NCI-H1694 treated with DMSO at 0.1 percent for 48 hours (cell line): Measurements from ENCODE around the gene MAN1C1.
"Not testable (repeated sequence)": the region's sequence is repeated elsewhere in the genome, so short reads cannot be mapped to it uniquely, and the experiment has no call there.

Experiments used
- DNase-seq: peaks from one replicate; lab custom pipeline; 2025; lab: John Stamatoyannopoulos, UW

Gene MAN1C1

DNA sequence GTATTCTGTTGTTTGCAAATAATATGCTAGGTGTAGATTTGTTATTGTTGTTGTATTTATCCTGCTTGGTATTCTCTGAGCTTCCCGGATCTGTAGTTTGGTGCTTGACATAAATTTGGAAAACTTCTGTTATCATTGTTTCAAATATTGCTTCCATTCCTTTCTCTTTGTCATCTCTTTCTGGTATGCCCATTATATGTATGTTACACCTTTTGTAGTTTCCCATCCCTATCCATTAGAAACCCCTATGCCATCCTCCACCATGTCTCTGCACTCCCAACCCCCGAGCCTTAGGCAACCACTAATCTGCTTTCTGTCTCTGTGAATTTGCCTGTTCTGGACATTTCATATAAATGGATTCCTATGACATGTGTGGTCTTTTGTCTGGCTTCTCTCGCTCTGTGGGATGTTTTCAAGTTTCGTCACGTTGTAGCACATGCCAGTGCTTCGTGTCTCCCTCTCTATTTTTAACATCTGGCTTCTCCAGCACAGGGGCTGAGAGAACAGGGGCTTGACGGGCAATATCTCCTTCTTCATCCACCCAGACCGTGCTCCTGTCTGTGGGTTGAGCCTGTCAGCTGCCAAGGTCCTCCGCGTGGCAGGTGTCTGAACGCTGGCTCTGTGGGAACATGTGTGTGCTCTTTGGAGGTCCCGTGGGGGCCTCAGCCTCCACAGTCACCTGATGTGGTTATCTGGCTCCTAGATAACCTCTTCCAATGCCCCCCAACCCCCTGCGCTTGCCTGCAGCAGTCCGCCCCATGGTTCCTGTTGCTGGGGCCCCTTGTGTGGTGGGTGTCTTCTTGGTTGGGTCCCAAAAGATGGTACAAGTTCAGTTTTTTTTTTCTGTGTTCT is 32.8 kb upstream of the MAN1C1 start:
- DNase-seq: no peak

DNA sequence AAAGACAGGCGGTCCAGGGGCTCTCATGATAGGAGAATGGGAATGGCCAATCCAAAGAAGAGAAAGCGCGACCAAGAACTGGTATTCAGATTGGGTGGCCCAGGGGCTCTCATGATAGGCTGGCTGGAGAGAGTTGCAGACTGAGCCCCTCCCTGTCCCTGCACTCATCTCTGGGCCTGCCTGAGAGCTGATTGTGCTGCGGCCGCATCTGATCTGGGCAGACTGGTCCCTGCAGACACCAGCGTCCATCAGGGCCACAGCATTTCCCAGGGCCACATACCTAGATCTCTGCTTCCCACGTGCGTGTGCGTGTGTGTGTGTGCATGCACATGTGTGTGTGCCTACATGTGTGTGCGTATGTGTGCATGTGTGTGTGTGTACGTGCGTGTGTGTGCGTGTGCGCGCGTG is 30.4 kb upstream of the MAN1C1 start:
- DNase-seq: no peak

GRCh38 chr1:25587290-25587689 is 29.3 kb upstream of the MAN1C1 start:
- no peak for DNase-seq

DNA sequence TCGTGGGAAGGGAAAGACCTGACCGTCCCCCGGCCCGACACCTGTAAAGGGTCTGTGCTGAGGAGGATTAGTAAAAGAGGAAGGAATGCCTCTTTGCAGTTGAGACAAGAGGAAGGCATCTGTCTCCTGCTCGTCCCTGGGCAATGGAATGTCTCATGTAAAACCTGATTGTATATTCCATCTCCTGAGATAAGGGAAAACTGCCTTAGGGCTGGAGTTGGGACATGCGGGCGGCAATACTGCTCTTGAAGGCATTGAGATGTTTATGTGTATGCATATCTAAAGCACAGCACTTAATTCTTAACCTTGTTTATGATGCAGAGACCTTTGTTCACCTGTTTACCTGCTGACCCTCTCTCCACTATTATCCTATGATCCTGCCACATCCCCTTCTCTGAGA is 28.4 kb upstream of the MAN1C1 start:
- not testable (repeated sequence) for DNase-seq

- not testable (repeated sequence) for DNase-seq
These were observed 27.8 kb upstream of the MAN1C1 start for GRCh38 chr1:25588786-25589185.

GRCh38 chr1:25590096-25590824 is 26.3 kb upstream of the MAN1C1 start:
- DNase-seq: no peak

DNA sequence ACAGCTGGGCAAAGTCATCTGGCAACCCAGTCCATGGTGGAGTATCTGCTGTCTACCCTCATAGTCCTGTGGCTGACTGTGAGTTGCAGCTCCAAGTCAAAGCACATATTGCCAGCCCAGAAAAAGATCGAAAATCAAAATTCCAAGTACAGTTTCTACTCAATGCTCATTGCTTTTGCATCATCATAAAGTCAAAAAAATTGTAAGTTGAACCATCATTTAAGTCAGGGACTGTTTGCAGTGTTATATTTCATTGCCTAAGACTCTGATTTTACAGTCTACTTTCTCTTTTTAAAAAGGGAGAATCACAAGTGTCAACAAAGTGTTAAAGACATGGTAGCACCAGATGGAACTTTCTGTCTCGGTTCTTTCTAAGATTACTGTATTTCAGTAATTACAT is 22.7 kb upstream of the MAN1C1 start:
- DNase-seq: no peak

DNA sequence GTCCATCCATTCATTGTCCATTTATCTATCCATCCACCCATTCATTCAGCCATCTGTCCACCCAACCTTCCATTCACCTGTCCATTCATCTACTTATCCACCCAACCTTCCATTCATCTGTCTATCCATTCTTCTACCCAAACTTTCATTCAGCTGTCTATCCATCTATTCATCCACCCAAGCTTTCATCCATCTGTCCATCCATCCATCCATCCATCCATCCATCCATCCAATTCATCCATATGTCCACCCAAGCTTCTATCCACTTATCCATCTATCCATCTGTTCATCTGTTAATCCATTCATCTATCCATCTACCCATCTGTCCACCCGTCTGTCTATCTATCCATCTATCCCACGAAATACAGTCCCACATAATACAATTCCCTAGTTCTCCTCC is 21.6 kb upstream of the MAN1C1 start:
- no peak for DNase-seq

- DNase-seq: not testable (repeated sequence)
These were observed 19.9 kb upstream of the MAN1C1 start for GRCh38 chr1:25596641-25597040.

DNA sequence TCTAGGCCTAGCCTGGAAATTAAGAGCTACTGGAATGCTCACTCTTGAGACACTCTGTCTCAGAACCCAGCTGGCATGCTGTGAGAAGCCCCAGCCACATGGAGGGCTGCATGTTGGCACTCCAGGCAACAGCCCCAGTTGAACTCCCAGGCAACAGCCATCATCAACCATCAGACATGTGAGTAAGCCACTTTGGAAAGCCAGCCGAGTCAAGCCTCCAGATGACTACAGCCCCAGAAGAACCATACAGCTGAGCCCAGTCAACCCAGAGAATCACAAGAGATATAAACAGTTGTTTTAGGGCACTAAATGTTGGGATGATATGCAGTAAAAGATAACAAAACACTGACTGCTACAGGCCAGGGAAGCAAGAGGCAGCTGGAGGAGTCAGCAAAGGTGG is 17.7 kb upstream of the MAN1C1 start:
- DNase-seq: no peak

DNA sequence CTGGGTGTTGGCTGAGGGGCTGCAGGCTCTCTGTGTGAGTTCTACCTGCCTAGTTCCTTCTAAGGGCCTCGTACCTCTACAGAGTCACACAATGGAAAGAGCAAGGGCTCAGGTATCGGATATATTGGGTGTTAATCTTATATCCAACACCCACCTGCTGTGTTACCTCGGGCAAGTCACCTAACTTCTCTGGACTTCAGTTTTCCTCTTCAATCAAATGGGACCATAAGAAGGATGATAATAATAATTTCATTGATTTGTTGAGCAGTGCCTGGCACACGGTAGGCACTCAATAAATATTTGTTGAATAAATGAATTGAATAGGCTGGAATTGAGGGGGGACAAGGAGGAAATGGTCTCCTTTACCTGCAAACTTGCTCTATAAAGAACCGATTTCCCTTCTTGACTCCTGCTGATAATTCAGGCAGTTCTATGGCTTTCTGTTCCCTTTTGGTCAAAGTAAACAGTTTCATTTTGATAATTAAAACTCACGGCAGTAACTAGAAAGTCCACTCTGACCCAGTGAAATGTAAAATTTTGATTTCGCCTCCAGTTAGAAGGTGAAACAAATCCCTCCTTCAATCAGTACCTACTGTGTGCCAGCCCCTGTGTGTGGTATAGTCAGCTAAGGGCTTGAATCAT is 16.5 kb upstream of the MAN1C1 start:
- no peak for DNase-seq

DNA sequence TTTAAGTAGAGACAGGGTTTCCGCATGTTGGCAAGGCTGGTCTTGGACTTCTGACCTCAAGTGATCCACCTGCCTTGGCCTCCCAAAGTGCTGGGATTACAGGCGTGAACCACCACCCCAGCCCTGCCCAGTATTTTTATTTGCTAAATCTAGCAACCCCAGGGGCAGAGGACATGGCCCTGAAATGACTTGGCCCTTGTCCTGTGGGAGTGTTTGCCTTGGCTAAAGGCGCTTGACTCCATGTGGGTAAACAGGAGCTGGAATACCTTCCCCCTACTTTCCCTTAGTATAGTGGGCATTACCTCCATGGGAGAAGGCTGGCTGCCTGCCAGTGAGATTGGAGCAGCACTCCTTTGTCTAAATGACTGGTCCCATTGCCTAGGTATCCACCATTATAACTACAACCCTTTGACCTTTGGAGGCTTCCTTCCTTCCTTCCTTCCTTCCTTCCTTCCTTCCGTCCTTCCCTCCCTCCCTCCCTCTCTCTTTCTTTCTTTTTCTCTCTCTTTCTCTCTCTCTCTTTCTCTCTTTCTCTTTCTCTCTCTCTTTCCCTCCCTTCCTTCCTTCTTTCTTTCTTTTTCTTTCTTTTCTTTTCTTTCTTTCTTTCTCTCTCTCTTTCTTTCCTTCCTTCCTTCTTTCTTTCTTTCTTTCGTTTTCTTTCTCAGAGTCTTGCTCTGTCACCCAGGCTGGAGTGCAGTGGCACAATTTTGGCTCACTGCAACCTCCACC is 15.5 kb upstream of the MAN1C1 start:
- not testable (repeated sequence) for DNase-seq

DNA sequence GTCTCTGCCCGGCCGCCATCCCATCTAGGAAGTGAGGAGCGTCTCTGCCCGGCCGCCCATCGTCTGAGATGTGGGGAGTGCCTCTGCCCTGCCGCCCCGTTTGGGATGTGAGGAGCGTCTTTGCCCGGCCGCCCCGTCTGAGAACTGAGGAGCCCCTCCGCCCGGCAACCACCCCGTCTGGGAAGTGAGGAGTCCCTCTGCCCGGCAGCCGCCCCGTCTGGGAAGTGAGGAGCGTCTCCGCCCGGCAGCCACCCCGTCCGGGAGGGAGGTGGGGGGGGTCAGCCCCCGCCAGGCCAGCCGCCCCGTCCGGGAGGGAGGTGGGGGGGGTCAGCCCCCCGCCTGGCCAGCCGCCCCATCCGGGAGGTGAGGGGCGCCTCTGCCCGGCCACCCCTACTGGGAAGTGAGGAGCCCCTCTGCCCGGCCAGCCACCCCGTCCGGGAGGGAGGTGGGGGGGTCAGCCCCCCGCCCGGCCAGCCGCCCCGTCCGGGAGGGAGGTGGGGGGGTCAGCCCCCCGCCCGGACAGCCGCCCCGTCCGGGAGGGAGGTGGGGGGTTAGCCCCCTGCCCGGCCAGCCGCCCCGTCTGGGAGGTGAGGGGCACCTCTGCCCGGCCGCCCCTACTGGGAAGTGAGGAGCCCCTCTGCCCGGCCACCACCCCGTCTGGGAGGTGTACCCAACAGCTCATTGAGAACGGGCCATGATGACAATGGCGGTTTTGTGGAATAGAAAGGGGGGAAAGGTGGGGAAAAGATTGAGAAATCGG is 12.6 kb upstream of the MAN1C1 start:
- not testable (repeated sequence) for DNase-seq

GRCh38 chr1:25607123-25607522 is 9.5 kb upstream of the MAN1C1 start:
- no peak for DNase-seq

- DNase-seq: peak; percentile 17
These were observed 8.0 kb upstream of the MAN1C1 start for GRCh38 chr1:25608488-25609178.

DNA sequence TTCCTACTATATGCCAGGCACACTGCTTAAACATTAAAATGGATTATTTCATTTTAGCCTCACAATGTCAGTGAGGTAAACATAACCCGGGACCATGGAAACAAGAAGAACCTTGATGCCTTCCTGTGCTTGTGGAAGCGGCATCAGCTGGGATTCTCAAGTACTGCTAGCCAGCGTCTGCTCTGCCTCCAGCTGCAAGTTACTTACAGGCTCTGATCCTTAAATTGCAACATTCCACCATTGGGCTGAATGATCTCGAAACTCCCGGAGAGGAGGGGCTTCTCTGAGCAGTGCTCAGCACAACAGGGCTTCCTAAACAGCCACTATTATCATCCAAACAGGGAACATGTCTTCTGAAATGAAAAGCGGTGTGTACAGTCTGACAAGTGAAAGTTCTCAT is 6.7 kb upstream of the MAN1C1 start:
- no peak for DNase-seq

GRCh38 chr1:25610822-25611630 is 5.6 kb upstream of the MAN1C1 start:
- no peak for DNase-seq

DNA sequence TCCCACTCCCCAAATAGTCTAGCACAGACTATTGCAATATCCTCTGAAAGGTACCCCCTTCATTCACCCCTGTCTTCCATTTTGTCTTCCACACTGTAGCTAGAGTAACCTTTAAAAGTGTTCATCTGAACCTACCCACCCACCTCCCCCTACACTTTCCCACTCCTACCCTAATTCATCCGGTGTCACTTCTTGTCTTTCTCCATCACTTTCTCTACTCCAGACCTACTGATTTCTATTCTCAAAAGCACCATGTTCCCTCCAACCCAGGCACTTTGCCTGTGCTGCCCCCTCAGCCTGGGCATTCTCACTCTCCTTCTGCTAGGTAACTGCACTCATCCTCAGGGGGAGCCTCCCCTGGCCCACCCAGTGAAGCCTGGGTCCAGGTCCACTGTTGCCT is 4.7 kb upstream of the MAN1C1 start:
- no peak for DNase-seq

- no peak for DNase-seq
These were observed 4.2 kb upstream of the MAN1C1 start for GRCh38 chr1:25612421-25612820.

DNA sequence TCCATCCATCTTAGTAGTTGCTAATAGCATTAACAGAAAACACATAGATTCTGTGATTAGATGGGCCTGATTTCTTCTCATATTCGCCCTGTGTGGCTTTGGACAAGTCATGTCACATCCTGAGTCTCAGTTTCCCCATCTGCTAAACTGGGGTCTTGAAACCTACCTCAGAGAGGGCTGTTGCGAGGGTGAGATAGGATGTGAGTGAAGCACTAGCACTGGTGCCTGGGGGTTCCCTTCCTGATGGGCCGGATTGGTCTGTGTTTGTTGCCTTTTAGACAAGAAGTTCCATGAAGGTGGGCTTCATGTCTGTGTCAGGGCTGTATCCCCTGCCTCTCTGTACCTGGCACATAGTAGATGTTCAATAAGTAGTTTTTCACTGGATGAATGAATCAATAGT is 3.5 kb upstream of the MAN1C1 start:
- DNase-seq: no peak
